Measurements from ENCODE around the gene MAST4.

The MAST4 gene

DNA sequence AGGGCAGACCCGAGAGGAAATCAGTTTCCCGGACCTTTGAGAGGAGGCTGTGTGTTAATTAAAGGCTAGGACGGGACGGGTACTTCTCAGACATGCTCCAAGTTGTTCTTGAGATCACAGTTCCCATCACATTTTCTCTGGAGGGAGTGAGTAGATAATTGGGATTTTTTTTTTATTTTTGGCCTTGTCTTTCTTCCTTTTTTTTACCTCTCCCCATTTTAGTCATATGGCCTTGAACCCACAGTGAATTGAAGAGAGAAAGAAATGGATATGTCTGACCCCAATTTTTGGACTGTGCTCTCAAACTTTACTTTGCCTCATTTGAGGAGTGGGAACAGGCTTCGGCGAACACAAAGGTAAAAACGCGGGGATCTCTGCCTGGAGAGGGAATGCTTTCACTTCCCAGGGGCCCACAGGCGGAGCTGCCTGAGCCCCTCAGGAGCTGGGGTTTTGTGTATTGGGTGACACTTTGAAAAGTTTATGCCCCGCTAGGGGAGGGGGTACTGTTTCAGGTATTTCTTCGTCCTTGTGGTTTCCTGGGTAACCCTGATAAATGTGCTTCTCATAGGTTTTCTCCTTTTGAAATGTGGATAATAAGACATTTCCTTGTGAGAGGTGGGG, 408.6 kb downstream of the MAST4 start:
- DNase-seq = no peak

DNA sequence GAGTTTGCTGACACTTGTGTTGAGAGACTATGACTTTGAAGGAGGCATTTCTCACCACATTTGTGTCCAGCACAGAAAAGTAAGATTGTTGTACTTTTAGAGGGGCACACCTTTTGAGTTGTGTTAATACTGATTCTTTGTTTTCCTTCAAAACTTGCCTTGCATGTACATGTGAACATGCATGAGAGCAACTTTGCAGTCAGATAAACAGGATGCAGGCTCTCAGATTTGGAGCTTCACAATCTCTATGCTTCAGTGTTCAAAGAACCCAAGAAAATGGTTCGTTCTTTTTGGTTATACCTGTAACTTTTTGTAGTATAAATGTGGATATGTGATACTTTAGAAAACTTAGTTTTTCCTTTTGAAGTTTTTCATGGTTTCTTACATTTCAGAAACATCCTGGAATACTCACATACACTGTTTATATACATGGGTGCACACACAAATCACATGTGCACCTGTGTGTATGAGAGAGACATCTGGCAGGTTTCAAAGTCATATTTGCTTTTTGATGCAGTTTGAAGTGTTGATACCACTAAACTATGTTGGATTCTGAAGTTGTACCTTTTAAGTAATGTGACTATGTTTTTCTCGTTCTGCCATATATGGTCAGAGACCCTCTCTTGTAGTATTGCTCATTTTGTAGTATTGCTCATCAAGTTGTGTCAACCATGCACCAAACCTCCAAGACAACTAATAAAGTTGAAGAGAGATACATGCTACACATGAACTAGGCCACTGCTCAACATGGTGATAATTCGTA, 409.7 kb downstream of the MAST4 start:
- no peak for DNase-seq

DNA sequence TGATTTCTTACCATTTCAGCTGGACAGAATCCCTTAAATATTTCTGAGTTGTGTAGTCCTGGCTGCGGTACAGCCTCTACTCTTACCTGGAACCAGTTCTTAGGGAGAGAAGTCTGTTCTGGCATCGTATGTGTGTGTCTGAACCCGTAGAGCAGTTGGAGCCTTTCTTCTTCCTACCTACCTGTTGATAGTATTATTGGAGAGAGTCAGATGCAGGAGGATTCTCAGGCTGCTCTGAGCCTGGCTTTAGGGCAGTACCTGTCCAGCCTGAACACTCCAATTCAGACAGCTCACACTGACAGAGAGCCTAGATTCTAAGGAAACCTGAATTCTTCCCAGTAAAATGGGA, 410.3 kb downstream of the MAST4 start:
- no peak for DNase-seq

DNA sequence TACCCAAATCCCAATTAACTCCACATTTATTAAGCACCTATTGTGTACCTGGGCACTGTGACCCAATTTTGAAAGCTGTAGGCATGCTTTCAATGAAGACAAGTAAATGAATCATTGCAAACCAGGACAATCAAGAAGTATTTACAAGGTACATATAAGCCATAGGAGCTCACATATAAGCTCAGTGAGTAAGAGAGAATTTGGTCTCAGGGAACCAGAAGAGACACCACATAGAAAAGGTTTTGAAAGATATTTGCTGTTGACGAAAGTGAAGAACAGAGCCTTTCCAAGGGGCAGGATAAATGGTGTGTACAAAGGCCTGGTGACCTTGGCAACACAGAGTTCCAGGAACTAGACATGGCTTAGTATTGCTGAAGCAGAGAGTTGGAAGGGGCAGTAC, 412.8 kb downstream of the MAST4 start:
- no peak for DNase-seq

DNA sequence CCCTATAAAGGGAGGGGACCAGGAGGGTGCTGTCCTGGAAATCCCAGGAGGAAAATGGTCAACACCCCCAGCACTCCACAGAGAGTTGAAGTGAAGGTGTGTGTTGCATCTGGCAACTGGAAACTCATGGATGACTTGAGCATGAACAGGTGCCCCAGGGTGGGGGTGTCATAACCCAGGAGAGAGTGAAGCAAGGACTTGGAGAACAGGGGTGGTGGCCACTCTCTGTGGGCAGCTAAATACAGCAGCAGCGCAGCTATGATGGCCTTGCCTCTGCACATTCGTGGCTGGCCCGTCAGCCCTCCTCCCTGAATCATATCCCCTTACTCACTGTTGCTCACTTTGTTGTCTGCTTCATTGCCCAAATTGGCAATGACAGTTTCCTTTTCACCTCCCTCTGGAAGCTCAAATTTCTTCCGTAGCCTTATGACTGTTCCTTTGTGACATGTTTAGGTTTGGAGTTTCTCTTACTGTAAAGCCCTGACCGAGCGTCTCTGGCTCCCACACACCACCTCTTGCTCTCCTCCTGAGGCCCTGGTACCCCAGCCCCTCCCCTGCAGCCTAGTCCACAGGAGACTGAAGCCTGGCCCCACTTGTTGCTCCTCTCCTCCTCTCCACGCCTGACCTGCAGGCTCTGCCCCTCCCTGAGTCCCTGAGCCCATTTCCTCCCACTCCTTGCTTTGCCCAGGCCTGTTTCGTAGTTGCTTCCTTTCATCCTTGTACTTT, 414.7 kb downstream of the MAST4 start:
- no peak for DNase-seq

DNA sequence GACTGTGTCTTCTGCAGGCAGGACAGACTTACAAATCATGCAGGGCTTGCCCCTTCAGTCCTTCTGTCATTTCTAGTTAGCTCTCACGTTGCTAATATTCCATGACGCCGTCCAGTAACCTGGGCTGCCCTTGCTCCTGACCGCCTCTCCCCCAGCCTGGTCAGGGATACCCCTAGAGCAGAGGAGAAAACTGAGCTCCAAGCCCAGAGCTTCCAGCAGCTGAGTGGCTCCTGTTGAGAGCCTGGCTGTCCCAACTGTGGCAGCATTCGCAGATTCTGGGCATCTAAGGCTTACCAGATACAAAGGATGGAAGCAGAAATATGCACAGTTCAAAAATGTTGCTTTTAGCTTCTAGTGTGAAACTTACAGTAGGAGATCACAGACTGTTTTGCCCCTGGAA, 415.2 kb downstream of the MAST4 start:
- DNase-seq = no peak

DNA sequence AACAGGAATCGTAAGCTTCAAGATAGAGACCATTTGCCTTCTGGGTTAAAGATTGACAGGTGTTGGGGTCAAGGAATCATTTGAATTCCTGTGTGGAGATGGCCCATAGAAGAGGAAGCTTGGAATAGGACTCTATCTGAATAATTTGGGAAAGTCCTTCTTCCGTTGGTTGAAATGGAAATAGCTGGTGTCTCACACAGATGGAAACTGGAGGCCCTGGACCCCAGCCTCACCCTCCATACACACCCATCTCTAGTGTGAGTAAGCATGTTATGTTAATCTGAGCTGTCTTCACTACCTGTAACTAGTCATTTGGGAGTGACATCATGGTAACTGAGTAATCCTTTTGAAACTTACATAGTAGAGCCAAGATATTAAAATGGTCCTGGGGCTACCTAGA, 416.0 kb downstream of the MAST4 start:
- DNase-seq = no peak

DNA sequence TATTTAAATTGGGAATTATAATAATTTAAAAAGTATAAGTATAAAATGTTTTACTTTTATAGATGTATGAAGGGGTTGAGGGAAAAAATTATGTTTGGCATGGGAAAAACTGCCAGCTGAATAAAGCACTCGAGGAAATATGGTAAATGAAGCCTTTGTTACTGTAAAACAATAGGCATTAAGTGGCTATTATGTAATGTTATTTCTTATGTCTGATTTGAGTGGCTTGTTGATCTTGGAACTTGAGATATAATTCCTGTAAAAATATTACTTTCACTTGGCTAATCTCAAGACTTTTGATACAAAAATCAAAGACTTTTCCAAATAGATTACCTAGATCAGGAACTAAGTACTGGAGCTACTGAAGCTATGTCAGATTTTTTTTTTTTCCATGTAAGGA, 417.5 kb downstream of the MAST4 start:
- no peak for DNase-seq

DNA sequence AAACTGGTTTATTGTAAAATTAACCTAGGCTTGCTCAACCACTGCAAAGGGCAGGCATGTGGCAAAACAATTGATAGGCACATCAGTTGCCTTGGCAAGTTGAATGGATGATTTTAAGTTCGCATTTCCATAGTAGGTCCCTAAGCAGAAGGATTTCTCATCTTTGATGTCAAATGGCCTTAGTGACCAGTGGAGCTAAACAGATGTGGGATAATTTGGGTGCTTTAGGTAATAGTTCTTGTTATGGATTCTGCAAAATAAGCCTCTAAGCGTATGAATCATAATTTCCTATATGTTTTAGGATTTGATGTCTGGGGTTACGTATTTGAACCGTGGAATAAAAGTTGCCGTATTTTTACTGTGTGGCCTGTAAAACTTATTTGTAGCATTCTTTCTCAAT, 418.0 kb downstream of the MAST4 start:
- DNase-seq = no peak

DNA sequence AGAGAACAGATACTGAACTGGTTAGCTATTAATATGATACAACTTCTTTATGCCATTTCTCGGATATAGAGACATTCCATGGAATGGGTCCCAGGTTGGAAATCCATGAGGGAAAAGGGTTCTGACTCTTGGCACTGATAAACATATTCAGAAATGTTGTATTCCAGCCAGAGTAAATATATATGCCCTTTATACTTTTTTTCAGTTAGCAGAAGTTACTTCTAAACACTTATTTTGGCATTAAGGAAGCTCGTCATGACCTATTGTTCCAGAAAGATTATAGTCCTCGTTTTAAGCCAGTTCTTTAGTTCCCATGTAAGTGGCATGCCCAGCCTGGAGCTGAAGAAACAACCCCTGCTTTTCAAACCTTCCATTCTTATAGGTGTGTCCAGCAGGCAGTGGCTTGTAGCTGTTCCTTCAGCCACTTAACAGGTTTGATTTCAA, 418.8 kb downstream of the MAST4 start:
- no peak for DNase-seq

DNA sequence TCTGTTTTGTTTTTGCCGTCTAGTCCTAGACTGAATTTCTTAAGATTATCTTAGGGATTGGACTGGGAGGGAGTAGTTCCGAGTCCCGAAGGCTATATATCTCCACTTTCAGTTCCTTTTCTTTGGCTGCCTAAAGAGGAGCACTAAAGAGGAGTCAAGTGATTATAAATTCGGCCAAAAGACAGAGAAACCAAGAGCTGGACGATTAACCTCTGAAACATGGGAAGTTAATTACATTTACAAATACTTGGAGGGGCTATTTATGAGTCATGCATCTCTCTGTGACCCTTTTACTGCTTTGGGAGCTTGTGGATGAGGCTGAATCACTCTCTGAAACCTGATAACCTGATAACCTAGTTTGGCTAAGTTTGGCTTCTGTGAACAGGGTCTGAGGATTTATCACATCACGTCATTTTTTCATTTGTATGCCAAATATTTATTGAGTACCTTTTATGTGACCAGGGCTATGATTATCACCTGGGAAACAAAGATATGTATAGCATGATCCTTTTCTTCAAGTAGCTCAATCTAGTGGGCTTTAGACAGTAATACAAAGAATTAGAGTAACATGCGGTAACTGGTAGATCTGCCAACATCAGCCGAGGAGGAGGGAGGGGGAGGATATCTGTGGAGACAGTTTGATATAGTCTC, 419.5 kb downstream of the MAST4 start:
- DNase-seq = no peak

DNA sequence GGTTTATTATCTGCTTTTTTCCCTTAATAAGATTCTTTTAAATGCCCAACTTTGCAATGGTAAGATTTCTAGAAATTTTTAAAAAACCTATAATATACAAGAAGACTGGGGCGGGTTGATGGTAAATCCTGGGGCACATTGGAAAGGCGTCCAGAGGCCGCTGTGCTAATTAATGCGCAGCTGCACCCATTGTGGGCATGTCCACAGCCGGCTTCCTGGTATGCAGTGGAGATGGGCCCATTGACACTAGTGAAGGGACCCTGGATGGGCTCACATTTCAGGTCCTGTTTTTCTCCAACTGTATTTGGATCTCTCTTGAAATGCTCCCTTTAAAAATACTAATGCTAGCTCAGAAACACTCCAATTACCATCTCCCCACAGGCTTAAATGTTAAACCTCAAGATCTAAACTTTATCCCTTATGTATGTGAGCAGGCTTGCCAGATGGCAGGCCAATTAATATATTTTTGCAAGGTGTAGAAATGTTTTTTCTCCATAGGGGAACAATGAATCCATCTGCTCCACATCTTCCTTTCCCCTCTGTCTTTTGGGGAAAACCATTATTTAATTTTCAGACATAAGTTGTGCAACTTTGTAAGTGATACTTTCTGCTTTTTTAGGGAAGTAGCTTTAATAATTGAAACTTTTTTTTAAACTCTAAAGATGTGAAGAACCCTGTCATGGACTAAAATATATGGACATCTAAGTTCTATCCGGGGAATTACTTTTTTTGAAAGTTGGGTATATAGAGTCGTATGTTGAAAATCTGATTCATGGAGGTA, 423.1 kb downstream of the MAST4 start:
- no peak for DNase-seq

DNA sequence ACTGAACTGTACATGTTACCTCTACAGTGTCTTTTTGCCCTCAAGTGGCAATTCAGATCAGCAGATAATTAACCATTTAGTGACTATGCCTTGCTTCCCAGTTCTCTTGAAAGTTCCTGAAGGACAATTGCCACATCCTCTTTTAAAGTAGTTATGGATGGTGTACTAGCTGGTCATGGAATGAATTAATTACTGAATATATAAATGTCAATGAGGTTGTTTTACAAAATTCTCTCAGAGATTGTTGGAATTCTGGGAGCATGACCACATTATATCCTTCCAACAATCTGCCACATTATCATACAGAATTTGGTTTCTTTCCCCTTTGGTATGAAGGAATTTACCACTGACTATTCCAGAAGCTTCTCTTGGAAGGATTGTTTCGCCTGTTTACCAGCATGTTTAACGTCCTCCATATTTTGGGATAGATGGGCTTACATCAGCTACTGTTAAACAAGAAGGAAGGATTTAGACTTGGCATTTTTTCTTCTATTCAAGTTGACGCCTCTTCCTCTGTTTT, 424.0 kb downstream of the MAST4 start:
- no peak for DNase-seq

DNA sequence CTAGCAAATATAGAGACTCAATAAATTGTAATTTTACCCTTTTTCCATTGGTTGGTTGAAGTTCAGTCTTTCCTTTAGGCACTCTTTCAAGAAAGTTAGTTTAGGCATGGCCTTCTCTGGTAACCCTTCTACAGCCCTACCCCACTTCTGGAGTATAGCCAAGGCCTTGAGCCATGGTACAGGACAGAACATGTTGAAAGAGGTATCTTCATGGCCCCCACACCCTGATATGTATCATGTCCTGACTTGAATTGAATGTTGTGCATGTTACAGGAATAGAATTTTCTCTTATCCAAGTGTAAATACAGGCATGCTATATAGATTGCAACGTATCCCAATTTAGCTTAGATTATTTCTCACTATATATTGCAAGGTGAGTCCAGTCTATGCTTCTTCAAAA, 424.8 kb downstream of the MAST4 start:
- DNase-seq = no peak

DNA sequence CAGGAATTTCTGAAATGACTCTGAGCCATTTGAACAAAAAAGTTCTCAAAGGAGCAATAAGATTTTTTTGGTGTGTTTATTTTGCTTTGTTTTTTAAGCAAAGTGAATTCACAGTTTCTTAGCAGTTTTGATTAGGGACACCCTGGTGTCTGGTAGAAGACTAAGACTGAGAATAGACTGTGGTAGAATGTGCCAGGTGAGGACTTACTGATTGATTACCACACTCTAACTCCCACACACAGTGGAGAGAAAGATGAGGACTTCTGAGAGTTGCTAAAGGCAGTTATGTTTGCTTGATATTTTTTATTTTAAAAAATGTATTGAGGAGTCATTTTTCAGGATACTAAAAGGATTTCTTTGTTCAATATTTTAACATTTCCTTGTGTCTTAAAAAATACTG, 425.3 kb downstream of the MAST4 start:
- no peak for DNase-seq

DNA sequence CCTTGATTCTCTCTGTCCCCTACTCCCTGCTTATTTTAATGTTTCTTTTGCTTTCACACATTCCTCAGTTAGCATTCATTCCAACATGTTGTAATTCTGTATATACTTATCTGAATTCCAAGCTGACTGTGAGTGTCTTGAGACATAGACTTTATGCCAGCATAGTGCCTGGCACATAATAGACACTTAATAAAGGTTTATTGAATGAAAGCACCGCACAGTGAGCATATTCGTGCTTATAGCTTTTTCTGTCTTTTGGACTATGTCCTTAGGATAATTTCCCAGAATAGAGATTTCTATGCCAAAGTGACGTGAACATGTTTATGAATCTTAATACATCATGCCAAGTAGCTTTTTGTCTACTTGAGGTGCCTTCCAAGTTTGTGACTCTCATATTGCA, 425.8 kb downstream of the MAST4 start:
- no peak for DNase-seq

DNA sequence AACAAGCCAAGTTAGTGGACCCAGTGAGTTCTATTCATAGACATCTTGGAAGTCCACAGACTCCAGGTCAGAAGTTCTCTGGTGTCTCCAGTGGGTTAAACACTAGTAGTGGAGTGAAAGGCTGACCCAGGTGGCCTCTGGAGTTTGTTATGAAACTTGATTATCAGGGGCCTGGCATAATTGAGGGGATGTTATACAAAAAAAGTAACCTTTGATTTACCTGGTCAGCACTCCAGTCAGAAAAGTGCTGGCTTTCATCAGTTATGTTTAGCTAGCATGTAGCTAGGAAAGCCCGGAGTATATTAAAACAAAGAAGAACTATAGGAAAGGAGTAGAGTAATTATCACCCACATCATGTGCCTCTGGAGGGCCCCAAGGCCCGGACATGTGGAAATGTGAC, 429.3 kb downstream of the MAST4 start:
- no peak for DNase-seq

DNA sequence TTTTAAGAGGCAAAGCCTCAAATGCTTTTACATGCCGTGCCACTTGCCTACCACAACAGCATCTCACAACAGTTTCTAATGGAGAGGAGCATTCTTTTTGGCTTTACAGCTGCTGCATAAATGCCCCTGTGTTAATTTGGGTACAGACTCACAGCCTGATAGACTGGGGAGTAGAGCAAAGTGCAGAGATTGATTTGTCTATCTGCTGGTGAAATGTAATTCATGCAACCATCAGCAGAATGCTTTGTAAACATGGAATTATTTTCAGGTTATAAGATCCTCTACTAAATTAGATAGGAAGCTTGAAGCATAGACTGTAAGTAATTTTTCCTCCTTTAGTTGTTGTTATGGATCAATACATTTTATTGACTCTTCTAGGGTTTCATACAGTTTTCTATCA, 430.1 kb downstream of the MAST4 start:
- no peak for DNase-seq

DNA sequence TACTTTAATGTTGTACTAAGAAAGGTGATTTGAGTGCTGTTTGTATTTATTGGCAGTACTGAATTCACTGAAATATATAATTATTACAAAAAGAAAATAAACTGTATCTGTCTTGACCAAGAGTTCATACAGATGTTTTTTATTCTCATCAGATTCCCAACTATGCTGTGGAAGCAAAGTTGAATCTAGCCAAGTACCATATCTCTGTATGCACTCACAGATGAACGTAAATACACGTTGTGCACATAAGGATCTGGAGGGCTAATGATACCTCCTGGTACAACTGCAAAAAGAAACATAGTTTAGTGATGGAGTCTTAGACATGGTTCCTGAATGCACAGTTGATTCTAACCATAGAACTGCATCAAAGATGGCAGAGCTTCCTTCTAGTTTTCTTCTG, 431.0 kb downstream of the MAST4 start:
- no peak for DNase-seq

DNA sequence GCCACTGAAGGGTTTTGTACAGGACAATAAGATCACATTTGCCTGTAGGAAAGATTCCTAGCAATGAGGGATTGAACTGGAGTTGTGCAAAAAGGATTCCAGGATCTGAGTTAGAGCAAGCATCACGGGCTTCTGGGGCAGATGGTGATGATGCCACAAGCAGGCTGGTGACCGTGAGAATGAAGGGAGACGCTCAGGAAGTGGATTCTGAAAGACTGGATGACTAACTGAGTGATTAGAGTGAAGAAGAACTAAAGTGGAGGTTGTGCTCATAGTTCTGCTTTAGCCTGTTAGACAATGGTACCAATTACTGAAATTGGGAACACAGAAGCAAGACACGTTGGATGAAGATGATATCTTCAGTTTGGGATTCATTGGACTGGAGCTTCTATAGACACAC, 432.2 kb downstream of the MAST4 start:
- no peak for DNase-seq

DNA sequence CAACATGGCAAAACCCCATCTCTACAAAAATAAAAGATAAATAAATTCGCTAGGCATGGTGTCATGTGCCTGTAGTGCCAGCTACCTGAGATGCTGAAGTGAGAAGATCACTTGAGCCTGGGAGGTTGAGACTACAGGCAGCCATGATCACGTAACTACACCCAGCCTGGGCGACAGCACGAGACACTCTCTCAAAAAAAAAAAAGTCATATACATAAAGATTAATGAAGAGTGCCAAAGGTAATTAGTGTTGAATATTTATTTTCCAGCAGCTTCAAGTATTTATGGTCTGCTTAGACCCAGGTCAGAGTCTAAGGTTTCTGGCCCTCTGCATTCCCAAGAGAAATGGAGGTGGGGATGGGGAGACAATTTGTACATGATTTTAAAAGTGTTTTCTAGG, 432.7 kb downstream of the MAST4 start:
- no peak for DNase-seq

DNA sequence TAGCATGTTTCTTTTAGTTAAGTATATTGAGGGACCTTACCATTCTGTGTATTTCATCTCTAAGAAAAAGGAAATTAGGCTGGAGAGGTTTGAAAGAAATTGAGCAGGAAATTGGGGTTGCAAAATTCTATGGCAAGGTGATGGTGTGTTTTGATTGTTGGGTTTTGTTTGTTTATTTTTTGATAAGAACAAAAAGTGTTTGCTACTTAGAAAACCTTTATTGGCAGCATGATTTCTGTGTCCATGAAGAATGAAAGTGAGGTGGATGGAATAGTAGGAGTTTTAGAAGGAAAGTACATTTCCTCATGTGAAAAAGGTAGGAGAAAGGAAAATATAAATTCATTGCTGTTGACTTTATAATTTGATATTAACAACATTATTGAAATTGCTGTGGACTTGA, 433.3 kb downstream of the MAST4 start:
- no peak for DNase-seq

All from activated gamma-delta T cell treated with Interleukin-2 at 50 U/mL for 16 hours (primary cell).